Medulla oblongata (tissue), 1 donor: ENCODE measurements around the gene KRTAP4-11.
"Not testable (repeated sequence)": the region's sequence is repeated elsewhere in the genome, so short reads cannot be mapped to it uniquely, and the experiment has no call there.

ENCODE experiments used
- DNase-seq: peaks from one replicate; pipeline ENCODE4 v3.0.0-alpha.2; 2015; ENCODE audit errors: extremely low spot score

The KRTAP4-11 gene

DNA sequence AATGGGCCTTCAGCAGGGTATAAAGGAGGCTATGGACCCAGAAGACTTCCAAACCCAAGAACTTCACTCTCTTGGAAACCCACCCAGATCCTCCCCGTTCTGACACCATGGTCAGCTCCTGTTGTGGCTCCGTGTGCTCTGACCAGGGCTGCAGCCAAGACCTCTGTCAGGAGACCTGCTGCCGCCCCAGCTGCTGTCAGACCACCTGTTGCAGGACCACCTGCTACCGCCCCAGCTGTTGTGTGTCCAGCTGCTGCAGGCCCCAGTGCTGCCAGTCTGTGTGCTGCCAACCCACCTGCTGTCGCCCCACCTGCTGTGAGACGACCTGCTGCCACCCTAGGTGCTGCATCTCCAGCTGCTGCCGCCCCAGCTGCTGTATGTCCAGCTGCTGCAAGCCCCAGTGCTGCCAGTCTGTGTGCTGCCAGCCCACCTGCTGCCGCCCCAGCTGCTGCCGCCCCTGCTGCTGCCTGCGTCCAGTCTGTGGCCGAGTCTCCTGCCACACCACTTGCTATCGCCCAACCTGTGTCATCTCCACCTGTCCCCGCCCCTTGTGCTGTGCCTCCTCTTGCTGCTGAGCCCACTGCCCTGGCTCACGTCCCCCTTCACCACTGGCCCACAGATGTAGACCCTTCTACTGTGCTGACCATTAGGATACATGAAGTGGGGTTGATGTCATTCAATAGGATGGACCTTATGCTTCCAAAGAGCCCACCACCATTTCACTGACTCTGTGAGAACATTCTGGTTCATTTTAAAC lies 33.9 kb downstream of the KRTAP4-11 start, which contains the start of gene KRTAP4-7:
TSS of gene KRTAP4-7 (plus strand) at position 51 of the 757 bp plus-strand sequence. CDS start at position 108, 57 bp downstream.
- DNase-seq: not testable (repeated sequence)

DNA sequence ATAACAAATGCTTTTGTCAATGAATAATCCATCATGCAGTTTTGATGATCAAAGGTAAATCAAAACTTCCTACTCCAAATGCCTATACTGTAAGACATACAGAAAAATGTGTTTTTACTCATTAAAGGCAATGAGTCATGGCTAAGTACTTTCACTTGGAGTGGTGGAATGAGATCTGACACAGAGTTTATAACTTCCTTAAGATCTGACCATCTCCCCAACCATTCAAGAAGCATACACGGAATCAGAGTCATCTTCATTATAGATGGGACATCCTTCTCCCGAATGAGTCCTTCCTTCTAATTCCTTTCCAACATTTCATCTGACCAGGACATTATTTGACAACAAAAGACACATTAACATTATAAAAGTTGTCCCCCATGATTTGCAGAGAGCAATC lies 34.7 kb downstream of the KRTAP4-11 start:
- not testable (repeated sequence) for DNase-seq

DNA sequence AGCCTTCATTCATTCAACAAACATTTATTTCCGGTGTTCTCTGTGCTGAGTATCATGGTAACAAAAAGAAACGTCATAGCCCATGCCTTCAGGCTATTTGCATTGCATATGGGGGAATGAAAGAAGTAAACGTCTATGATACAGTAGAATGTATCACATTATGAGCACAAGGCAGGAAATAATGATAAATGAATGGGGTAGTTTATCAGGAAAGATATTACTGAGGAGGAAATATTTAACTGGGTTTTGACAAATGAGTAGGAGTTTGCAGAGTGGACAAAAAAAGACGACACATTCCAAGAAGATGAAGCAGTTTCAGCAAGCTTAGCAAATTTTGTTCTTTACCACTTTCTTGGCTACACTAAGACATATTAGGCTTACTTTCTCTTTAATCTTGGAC lies 35.5 kb downstream of the KRTAP4-11 start:
- no peak for DNase-seq

DNA sequence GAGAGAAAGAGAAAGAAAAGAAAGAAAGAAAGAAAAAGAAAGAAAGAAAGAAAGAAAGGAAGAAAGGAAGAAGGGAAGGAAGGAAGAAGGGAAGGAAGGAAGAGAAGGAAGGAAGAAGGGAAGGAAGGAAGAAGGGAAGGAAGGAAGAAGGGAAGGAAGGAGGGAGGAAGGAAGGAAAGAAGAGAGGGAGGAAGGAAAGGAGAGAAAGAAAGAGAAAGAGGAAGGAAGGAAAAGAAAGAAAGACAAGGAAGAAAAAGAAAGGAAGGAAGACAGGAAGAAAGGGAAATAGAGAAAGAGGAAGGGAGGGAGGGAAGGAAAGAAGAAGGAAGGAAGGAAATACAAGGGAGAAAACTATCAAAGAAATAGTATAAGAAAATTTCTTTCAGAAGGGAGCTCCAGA lies 41.4 kb downstream of the KRTAP4-11 start:
- DNase-seq: no peak

DNA sequence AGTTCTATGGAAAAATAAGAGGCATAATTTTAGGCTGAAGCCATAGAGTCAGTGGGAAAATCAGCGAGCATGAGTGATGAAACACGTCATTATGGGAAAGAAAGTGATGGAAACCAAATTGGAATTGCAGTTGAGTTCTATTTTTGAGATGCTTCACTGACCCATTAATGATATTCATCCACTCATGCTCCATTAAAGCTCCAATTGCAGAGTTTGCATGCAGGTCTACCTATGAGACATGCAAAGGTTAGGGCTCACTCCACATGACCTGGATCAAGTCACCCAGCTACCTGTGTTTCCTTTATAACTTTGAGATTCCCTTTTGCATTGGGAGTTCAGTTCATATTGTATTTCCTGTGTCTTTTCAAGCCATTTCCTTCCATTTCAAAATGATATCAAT lies 44.5 kb downstream of the KRTAP4-11 start:
- no peak for DNase-seq

DNA sequence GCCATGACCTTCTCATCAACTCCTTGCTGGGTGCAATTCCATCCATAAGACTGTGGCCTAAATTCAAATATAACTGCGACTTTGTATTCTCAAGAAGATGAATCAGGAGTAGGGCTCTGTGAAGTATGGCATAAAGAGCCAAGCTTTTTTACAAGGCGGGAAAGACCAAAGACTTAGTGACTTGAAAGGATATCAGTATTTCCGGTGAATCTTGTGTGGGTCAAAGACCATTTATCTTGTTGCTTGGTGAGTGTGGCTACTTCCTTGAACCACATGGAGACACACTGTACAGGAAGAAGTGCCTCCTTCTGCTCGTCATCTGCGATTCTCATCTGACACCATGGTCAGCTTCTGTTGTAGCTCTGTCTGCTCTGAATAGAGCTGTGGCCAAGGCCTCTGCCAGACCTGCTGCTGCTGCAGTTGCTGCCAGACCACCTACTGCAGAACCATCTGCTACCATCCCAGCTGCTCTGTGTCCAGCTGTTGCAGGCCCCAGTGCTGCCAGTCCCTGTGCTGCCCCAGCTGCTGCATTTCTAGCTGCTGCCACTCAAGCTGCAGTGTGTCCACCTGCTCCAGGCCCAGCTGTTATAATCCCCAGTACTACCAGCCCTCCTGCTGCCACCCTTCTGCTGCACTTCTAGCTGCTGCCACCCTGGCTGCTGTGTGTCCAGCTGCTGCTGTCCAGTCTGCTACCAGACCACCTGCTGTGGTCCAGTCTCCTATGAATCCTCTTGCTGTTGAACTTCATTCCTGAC lies 46.4 kb downstream of the KRTAP4-11 start:
- no peak for DNase-seq

DNA sequence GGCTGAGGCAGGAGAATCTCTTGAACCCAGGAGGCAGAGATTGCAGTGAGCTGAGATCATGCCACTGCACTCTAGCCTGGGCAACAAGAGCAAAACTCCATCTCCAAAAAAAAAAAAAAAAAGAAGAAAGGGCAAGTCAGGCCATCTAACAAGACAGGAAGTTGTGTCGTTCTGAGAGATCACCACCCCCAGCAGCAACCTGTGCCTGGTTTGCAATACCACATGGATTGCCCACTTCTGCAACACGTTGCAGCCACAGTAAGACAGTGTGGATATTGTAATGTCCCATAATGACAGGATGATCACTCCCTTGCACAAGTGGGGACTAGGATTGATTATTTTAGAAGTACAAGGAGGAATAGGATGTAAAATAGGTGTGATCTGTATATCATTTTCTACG lies 49.1 kb downstream of the KRTAP4-11 start:
- no peak for DNase-seq

DNA sequence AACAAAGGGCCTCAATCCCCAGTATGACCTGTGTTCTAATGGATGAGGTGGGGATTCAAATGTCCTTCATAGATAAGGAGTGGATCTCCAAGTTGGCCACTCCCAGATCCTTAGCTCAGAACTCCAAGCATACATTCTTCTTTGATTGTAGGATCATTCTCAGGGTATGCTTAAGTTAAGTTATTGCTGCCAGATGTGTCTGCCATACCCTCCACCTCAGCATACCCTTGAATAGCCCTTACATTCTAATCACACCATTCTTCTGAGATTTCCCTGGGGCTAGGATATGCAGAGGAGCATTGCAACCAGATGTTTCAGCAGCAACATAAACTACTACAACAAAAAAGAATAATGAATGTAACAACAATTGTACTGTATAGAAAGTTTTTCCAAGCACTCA lies 50.9 kb downstream of the KRTAP4-11 start:
- DNase-seq: no peak
